HAP-1 (cell line): Measurements from ENCODE around the gene PBX1.

Experiments used
- DNase-seq, 2 experiments: peaks; one replicate each; pipeline ENCODE4 v3.0.0-alpha.2; 2016 to 2020; ENCODE audit warnings: low spot score in 2 of 2
- H3K27me3 ChIP-seq: fragments of 250-450 bp; sonication (Bioruptor Pico); 2 replicates; pipeline ENCODE4 v1.5.1; 2020; ENCODE audit warnings: low read depth, mild to moderate bottlenecking, moderate library complexity
- H3K36me3 ChIP-seq: fragments of 250-450 bp; sonication (Bioruptor Pico); replicated peaks from 2 replicates; pipeline ENCODE4 v1.5.1; 2020; ENCODE audit warnings: mild to moderate bottlenecking
- H3K4me1 ChIP-seq: fragments of 250-450 bp; sonication (Bioruptor Pico); 2 replicates; pipeline ENCODE4 v1.5.1; 2020; ENCODE audit warnings: mild to moderate bottlenecking
- H3K4me3 ChIP-seq: fragments of 250-450 bp; sonication (Bioruptor Pico); 2 replicates; pipeline ENCODE4 v1.5.1; 2020; ENCODE audit warnings: mild to moderate bottlenecking, moderate library complexity
- H3K9me3 ChIP-seq: fragments of 250-450 bp; sonication (Bioruptor Pico); 2 replicates; pipeline ENCODE4 v1.5.1; 2020; ENCODE audit warnings: mild to moderate bottlenecking, moderate library complexity
- in situ Hi-C: fragments of 300-500 bp; cut with MboI; formaldehyde crosslinking; loops from 3 replicates; pipeline ENCODE4 v1.14.3; 2020; ENCODE audit warnings: low sequenced_read_pairs, inconsistent platforms, mixed read lengths

The PBX1 gene

DNA sequence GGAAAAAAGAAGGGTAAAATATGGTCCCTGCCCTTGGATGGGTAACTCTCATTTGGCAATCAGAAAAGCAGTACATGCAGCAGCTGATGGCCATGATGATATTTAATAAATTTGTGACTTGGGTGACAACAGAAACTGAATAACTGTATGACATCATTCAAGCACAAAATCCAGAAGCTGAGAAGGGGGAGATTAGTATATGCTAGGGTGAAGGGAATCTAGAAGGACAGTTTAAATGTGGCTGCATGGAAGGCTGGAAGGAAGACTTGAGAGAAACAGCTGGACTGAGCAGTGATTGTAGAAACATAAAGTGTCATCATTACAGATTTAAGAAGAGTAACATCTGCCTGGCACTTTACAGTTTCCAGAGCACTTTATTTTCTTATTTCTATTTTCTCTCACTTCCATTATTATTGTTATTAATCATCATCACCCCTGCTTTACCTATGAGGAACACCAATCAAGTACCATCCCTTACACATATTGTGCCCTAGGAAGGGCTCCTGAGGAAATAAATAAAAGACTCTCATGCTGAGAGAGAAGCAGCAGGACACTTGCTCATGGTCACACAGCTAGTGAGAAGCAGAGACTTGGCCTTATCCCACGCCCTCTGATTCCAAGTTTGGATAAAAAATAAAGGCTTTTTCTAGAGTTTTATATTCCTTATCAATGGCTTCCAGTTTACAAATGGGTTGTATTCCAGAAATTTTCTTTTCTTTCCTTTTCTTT lies 207.2 kb downstream of the PBX1 start:
- Histone ChIP-seq H3K4me3 (no peak overlapping the region), H3K27me3 (no peaks in the 10 kb centered on the region), H3K9me3 (no peaks in the 10 kb centered on the region), H3K4me1 (peaks cover 5% of the 10 kb centered on the region), H3K36me3 (no peaks in the 10 kb centered on the region)
- in situ Hi-C loops: no loop called here
- no peak for DNase-seq

DNA sequence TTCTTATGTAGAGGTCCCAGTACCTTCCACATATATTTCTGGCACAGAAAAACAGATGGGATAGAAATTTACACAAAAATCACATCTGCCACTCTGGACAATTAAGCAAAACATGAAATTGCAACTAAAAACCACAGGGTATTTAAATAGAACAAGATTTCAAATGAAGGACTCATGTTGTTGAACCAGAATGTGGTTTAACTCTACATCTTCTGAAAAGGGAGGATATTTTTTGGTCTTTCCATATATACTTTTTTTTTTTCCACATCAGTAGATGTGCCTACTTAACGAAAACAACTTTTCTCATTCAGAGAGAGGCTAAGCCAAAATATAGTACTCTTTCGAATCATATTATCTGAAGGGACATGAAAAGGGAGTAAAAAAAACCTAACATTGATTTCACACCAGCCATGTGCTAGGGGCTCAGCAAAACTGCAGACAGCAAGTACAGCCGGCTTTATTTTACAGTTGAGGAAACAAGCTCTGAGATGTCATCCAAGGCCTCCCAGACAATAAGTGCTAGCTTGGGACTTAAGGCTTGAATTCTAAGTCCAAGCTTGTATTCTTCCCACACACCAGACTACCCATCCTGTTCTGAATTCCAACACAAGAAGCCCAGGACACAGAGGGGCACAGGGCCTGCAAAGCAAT lies 208.9 kb downstream of the PBX1 start:
- H3K36me3 ChIP-seq: no peaks in the 10 kb centered on the region
- peaks cover 14% of the 10 kb centered on the region for H3K4me1 ChIP-seq
- no peaks in the 10 kb centered on the region for H3K27me3 ChIP-seq
- no peak for DNase-seq
- H3K9me3 ChIP-seq: no peaks in the 10 kb centered on the region
- no peak overlapping the region for H3K4me3 ChIP-seq
- in situ Hi-C loops: no loop called here

DNA sequence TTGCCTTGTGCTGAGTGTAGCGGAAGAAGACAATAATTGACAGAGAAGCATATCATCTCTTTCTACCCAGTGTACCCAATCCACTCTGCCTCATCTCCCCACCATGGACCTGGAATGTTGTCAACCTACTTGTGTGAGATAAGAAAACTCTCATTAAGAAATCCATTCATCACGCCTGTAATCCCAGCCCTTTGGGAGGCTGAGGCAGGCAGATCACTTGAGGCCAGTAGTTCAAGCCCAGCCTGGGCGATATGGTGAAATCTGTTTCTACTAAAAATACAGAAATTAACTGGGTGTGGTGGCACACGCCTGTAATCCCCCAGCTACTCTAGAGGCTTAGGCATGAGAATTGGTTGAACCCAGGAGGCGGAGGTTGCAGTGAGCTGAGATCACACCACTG lies 209.6 kb downstream of the PBX1 start:
- Histone ChIP-seq H3K27me3 (no peaks in the 10 kb centered on the region), H3K36me3 (no peaks in the 10 kb centered on the region), H3K4me3 (no peak overlapping the region), H3K4me1 (peaks cover 14% of the 10 kb centered on the region), H3K9me3 (no peaks in the 10 kb centered on the region)
- in situ Hi-C loops: no loop called here
- DNase-seq: no peak

DNA sequence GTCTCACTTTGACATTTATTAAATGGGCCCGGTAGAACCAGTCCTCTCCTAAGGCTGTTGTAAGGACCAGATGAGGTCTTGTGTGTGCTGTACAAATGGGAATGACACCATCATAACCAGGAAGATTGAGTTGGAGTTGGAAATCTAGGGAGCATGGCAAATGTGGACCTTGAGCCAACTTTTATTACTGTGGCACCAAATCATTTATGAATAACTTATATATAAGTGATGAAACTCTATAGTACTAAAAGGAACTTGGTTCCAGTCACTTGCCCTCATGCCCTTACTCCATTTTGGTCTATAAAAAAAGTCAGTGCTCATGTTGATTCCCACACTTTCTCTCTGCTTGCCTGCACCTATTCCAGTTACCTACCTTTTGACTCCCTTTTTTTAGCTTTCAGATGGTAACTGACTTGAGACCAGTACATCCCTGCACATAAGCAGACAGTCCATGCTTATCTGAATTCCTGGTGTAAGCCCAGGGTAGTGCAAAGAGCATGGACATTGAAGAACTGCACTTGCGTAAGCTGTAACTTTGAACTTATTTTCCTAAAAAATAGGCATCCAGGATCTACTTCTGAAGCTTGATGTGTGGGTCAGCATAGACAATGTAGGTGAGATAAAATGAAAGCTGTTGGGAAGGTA lies 210.6 kb downstream of the PBX1 start:
- Histone ChIP-seq H3K4me3 (no peak overlapping the region), H3K9me3 (no peaks in the 10 kb centered on the region), H3K4me1 (peaks cover 14% of the 10 kb centered on the region), H3K36me3 (no peaks in the 10 kb centered on the region), H3K27me3 (no peaks in the 10 kb centered on the region)
- in situ Hi-C loops: no loop called here
- no peak for DNase-seq

DNA sequence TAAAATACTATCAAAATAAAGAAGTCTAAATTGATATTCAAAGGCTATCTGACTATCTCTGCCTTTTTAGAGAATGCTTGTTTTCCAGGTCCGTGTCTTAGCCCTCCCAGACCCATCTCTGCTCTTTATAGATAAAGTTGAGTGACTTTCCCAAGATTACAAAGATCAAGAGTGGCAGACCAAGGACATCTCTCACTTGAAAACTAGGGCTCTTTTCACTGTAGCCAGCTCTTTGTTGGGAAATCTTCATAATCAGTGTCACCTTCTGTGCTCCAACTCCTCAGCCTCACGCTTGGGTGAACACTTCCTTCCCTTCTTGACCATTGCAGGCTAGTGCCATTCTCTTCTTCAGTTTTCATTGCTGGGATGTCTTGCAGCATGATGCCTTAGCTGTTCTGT lies 211.1 kb downstream of the PBX1 start:
- no peaks in the 10 kb centered on the region for H3K27me3 ChIP-seq
- no peak overlapping the region for H3K4me3 ChIP-seq
- DNase-seq: no peak
- in situ Hi-C loops: no loop called here
- H3K9me3 ChIP-seq: no peaks in the 10 kb centered on the region
- H3K36me3 ChIP-seq: no peaks in the 10 kb centered on the region
- H3K4me1 ChIP-seq: peaks cover 14% of the 10 kb centered on the region

DNA sequence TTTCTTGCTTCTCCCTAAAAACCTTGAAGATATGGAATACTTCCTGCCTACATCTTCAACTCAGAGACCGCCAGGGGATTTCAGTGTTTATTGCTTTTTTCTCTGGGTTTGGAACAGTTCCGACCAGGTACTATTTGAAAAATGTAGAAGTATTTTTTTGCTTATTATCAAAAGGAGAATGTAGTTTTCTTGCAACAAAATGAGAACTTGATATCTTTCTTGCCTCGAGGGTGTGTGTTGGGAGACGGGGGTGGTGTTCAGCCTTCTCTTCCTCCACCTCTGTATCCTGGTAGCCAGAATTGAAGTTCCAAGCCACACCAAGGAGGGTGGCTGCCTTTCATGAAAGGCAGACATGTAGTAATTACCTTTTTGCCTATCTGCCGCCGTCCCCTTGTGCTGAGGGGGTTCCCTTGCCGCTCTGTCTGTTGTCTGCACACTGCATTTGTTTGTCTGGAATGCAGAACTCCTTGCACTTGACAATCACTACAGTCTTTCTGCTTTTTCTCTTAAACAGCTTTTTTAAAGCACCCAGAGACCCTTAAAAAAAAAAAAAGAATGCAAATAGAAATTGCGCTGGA lies 212.1 kb downstream of the PBX1 start:
- Histone ChIP-seq H3K27me3 (no peaks in the 10 kb centered on the region), H3K4me1 (peaks cover 14% of the 10 kb centered on the region), H3K9me3 (no peaks in the 10 kb centered on the region), H3K4me3 (no peak overlapping the region), H3K36me3 (no peaks in the 10 kb centered on the region)
- peak in 1 of 2 experiments; percentile 17 for DNase-seq
- in situ Hi-C loops: no loop called here

DNA sequence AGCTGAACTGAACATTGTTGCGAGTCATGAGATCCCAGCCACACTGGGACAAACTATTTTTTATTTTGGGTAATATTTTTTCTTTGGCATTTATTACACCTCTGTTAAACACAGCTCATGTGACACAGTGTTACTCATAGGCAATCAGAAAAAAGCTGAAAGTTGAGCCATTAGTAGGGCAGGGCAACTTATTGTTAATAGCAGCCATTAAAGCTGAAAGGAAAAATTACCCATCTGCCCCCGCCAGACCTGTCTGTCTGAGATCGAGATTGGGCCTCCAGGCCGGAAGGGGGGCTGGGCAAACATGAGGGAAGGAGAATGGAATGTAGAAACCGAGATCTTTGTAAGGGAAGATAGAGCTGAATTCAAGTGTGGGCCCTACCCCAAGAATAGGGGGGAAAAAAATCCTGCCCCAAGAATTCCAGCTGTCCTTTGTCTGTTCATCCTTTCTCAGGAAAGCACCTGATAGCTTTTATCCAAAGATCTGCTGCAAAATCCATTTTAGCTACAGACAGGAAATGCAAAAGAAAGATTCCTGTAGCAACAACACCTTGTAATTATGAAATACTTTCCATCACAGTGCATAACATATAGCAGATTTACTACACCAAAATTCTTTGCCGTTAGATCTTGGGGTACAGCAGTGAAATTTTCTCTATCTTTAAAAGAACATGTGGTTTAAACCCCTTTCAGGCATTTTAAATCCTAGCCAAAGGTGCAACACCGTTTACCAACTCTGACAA lies 212.8 kb downstream of the PBX1 start:
- Histone ChIP-seq H3K4me1 (peaks cover 14% of the 10 kb centered on the region), H3K36me3 (no peaks in the 10 kb centered on the region), H3K4me3 (no peak overlapping the region), H3K9me3 (no peaks in the 10 kb centered on the region), H3K27me3 (no peaks in the 10 kb centered on the region)
- in situ Hi-C loops: no loop called here
- DNase-seq: peak in 1 of 2 experiments; percentile 67

DNA sequence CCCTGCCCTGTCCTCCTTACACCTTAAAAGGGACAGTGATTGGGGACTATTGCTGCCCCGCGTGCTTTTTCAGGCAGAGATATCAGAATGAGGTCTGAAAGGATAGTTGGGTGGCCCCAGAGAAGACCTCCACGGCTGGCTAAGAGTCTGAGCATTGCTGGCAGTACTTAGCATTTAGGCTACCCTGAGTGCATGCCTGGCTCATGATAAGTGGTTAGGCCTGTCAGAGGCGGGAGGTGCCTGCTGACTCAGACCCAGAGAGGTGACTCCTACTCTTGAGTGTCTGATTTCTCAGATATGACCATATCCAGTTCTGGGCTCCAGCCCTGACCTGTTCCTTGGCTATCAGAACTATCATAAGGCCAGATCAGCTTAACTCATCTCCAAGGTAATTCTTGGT lies 213.7 kb downstream of the PBX1 start:
- Histone ChIP-seq H3K36me3 (no peaks in the 10 kb centered on the region), H3K4me3 (no peak overlapping the region), H3K4me1 (peaks cover 14% of the 10 kb centered on the region), H3K27me3 (no peaks in the 10 kb centered on the region), H3K9me3 (no peaks in the 10 kb centered on the region)
- DNase-seq: no peak
- in situ Hi-C loops: no loop called here

DNA sequence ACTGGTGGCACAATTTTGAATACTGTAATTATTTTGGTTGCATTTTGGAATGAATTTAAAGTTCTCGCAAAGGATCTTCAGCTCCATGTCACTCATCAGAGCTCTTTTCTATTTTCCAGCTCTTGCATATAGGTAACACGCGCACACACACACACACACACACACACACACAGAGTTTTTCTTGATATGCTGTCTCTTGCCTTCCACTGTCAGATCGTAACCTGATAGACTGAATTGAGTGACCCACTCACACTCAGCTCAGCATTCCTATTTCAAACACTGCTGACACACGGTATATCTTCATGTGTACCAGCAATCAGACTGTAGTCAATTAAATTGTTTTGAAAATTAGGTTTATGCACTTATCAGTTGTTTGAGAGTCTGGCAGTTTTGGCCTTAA lies 214.1 kb downstream of the PBX1 start:
- no peak for DNase-seq
- H3K36me3 ChIP-seq: no peaks in the 10 kb centered on the region
- H3K4me1 ChIP-seq: peaks cover 14% of the 10 kb centered on the region
- H3K9me3 ChIP-seq: no peaks in the 10 kb centered on the region
- H3K4me3 ChIP-seq: no peak overlapping the region
- H3K27me3 ChIP-seq: no peaks in the 10 kb centered on the region
- in situ Hi-C loops: no loop called here

DNA sequence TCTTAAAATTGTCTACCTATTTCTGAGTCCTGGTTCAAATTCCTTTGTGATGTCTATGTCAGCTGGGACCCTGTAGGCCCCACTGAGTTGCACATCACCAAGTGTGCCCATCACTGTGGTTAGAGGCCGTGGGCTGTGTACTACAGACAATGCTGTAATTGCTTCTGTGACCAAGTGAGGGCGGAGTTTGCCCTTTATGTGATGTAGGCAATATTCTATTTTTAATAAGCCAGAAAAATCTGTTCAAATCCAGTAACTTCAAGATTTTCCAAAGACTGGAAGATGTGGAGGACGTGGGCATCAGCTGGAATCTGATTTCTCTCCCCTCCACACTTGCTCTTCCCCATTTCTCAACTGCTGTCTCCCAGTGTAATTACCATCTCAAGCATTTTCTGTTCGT lies 215.4 kb downstream of the PBX1 start:
- H3K27me3 ChIP-seq: no peaks in the 10 kb centered on the region
- no peaks in the 10 kb centered on the region for H3K36me3 ChIP-seq
- no peaks in the 10 kb centered on the region for H3K9me3 ChIP-seq
- peaks cover 14% of the 10 kb centered on the region for H3K4me1 ChIP-seq
- in situ Hi-C loops: no loop called here
- no peak for DNase-seq
- H3K4me3 ChIP-seq: no peak overlapping the region

DNA sequence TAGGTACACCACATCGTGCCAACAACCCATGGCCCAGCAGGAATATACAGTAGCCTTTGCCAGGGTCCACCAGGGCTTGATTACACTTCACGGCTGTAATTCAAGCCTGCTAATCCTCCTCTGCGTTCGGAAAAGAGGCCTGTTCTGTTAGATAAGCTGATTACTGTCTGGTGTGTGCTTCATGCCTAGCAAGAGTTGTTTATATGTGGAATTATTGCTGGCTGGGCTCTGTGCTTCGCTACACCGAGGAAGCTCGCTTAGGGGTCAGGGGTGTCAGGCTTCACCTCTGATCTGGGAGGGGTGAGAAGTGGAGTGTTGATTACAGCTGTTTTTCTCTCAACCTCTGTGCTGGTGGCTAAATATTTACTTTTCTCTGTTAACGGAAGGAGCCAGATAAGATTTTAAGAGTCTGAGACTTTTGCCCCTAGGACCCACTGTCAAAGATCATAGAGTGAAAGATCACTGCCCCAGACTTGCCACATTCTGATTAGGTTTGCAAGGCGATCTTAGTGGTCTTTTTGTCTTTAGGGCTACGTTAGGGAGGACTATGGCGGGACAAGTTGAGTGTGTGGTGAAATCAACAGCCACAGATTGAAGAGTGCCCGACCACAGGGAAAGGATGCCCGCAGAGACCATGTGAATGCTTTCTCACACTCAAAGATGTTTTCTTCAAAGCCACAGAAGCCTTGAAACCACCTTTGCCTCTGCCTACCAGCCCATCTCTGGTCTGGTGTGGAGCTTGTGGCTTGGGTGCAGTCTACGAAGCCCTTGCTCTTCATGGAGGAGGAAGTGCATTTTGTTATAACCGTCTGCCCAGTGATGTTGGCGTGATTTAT lies 216.1 kb downstream of the PBX1 start:
- no peak overlapping the region for H3K4me3 ChIP-seq
- no peaks in the 10 kb centered on the region for H3K9me3 ChIP-seq
- no peaks in the 10 kb centered on the region for H3K27me3 ChIP-seq
- H3K36me3 ChIP-seq: no peaks in the 10 kb centered on the region
- in situ Hi-C loops: loop anchor here (25.0 kb wide), 2 partner anchors 1238 to 1363 kb away; no protein-coding TSS in a partner anchor
- H3K4me1 ChIP-seq: peaks cover 14% of the 10 kb centered on the region
- DNase-seq: no peak

DNA sequence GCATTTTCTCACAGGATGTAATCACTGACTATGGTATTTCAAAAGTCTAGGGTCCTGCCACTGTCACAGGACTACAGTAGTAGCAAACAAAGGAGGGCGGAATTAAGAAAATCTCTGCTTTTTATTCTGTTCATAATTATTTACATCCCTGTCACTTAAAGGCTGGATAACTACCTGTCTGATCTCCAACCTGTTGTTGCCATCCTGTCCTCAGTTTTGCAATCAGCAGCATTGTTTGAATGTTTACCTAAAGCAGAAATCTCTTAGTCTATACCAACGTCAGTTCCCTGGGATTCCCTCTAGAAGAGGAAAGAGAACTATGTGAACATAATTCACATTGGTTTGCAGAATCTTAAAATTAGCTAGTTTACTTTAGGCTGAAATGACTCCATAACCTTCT lies 218.5 kb downstream of the PBX1 start:
- H3K4me3 ChIP-seq: no peak overlapping the region
- H3K4me1 ChIP-seq: no peaks in the 10 kb centered on the region
- no peak for DNase-seq
- no peaks in the 10 kb centered on the region for H3K36me3 ChIP-seq
- in situ Hi-C loops: loop anchor here (25.0 kb wide), 2 partner anchors 1240 to 1365 kb away; no protein-coding TSS in a partner anchor
- no peaks in the 10 kb centered on the region for H3K27me3 ChIP-seq
- no peaks in the 10 kb centered on the region for H3K9me3 ChIP-seq

DNA sequence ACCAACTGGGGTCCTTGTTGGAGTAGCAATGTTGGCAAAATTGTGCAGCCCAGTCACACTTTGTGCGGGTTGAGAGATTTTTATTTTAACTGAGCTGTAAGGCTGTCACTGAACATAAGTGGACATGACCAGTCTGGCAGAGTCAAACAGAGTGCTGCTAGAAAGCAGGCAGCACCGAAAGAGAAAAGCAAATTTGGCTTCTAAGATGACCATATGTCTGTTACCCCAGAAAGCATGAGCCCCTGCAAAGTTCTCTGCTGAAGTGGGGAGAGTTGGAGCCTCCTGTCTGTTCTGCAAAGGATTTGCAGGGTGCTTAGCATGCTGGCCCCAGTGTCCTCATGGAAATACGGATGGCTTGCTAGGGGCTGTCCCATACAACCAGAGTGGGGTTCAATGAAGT lies 220.4 kb downstream of the PBX1 start:
- no peak overlapping the region for H3K4me3 ChIP-seq
- in situ Hi-C loops: loop anchor here (25.0 kb wide), 2 partner anchors 1242 to 1367 kb away; no protein-coding TSS in a partner anchor
- DNase-seq: no peak
- H3K9me3 ChIP-seq: no peaks in the 10 kb centered on the region
- H3K36me3 ChIP-seq: no peaks in the 10 kb centered on the region
- H3K27me3 ChIP-seq: no peaks in the 10 kb centered on the region
- no peaks in the 10 kb centered on the region for H3K4me1 ChIP-seq
